Non-pigmented ciliary epithelial cell (primary cell): Measurements from ENCODE around the gene RAMAC.
"Not testable (repeated sequence)": the region's sequence is repeated elsewhere in the genome, so short reads cannot be mapped to it uniquely, and the experiment has no call there.

Experiments used
- DNase-seq: peaks from one replicate; pipeline ENCODE4 v3.0.0-alpha.2; 2010; ENCODE audit warnings: low read depth

Gene RAMAC

GRCh38 chr15:82985688-82986441 lies at the start of gene RAMAC:
Gene RAMAC, plus strand, starts transcription at chr15:82986210. Its CDS starts 2,809 bp downstream, at chr15:82989019.
- DNase-seq = peak; percentile 88

- peak; percentile 6 for DNase-seq
Measured at GRCh38 chr15:82936966-82937711, 48.9 kb upstream of the RAMAC start.

GRCh38 chr15:82937712-82938058 lies 48.3 kb upstream of the RAMAC start:
- DNase-seq = no peak

- DNase-seq = not testable (repeated sequence)
Measured at GRCh38 chr15:82939678-82940077, 46.3 kb upstream of the RAMAC start.

- no peak for DNase-seq
Measured at GRCh38 chr15:82942691-82943090, 43.3 kb upstream of the RAMAC start.

GRCh38 chr15:82943176-82943575 lies 42.8 kb upstream of the RAMAC start:
- DNase-seq = no peak

GRCh38 chr15:82944056-82944455 lies 42.0 kb upstream of the RAMAC start:
- DNase-seq = no peak

- no peak for DNase-seq
Measured at GRCh38 chr15:82944821-82945220, 41.2 kb upstream of the RAMAC start.

GRCh38 chr15:82945326-82945725 lies 40.7 kb upstream of the RAMAC start:
- no peak for DNase-seq

- no peak for DNase-seq
Measured at GRCh38 chr15:82946155-82946701, 39.8 kb upstream of the RAMAC start.

- no peak for DNase-seq
Measured at GRCh38 chr15:82950295-82950694, 35.7 kb upstream of the RAMAC start.

GRCh38 chr15:82950746-82951370 lies 35.2 kb upstream of the RAMAC start:
- DNase-seq = no peak

GRCh38 chr15:82951472-82952157 lies 34.4 kb upstream of the RAMAC start:
- no peak for DNase-seq

- DNase-seq = no peak
Measured at GRCh38 chr15:82952158-82953081, 33.6 kb upstream of the RAMAC start, which contains the start of gene HOMER2. Gene HOMER2, minus strand, starts transcription at chr15:82952720. Its CDS starts 185 bp downstream, at chr15:82952535.

- DNase-seq = no peak
Measured at GRCh38 chr15:82958638-82959037, 27.4 kb upstream of the RAMAC start.

- DNase-seq = no peak
Measured at GRCh38 chr15:82959423-82959822, 26.6 kb upstream of the RAMAC start.

GRCh38 chr15:82960766-82961165 lies 25.2 kb upstream of the RAMAC start:
- no peak for DNase-seq

GRCh38 chr15:82963471-82964341 lies 22.3 kb upstream of the RAMAC start:
- DNase-seq = no peak

GRCh38 chr15:82964890-82965289 lies 21.1 kb upstream of the RAMAC start:
- DNase-seq = no peak

GRCh38 chr15:82966671-82967071 lies 19.3 kb upstream of the RAMAC start:
- DNase-seq = no peak
